ENCODE data around the gene FAM124B.

FAM124B gene

GRCh38 chr2:224412141-224413015 is 10.5 kb upstream of the FAM124B start:
- DNase-seq (ENCODE audit: insufficient read length): no peak
- TF ChIP-seq POLR2A (IDR thresholded peaks at IDR 0.05; ENCODE audit: low read depth, low read length) (no peak), POLR2AphosphoS5 (IDR thresholded peaks at IDR 0.05; ENCODE audit: low read depth, low read length) (no peak), TAF1 (IDR thresholded peaks at IDR 0.05; ENCODE audit: borderline replicate concordance, low read depth, low read length) (no peak)
- FAIRE-seq: no peak

GRCh38 chr2:224410946-224411561 is 9.1 kb upstream of the FAM124B start:
- FAIRE-seq: no peak
- TF ChIP-seq POLR2AphosphoS5 (IDR thresholded peaks at IDR 0.05; ENCODE audit: low read depth, low read length) (no peak), TAF1 (IDR thresholded peaks at IDR 0.05; ENCODE audit: borderline replicate concordance, low read depth, low read length) (no peak), POLR2A (IDR thresholded peaks at IDR 0.05; ENCODE audit: low read depth, low read length) (no peak)
- DNase-seq (ENCODE audit: insufficient read length): no peak

- no peak for TF ChIP-seq POLR2AphosphoS5 (IDR thresholded peaks at IDR 0.05; ENCODE audit: low read depth, low read length)
- no peak for TF ChIP-seq TAF1 (IDR thresholded peaks at IDR 0.05; ENCODE audit: borderline replicate concordance, low read depth, low read length)
- no peak for TF ChIP-seq POLR2A (IDR thresholded peaks at IDR 0.05; ENCODE audit: low read depth, low read length)
- DNase-seq (ENCODE audit: insufficient read length) (no peak), FAIRE-seq (no peak)
Observed at GRCh38 chr2:224408676-224409075, 6.8 kb upstream of the FAM124B start.

GRCh38 chr2:224407241-224407701 is 5.4 kb upstream of the FAM124B start:
- TF ChIP-seq POLR2AphosphoS5 (IDR thresholded peaks at IDR 0.05; ENCODE audit: low read depth, low read length): no peak
- no peak for TF ChIP-seq TAF1 (IDR thresholded peaks at IDR 0.05; ENCODE audit: borderline replicate concordance, low read depth, low read length)
- TF ChIP-seq POLR2A (IDR thresholded peaks at IDR 0.05; ENCODE audit: low read depth, low read length): no peak
- no peak for FAIRE-seq
- no peak for DNase-seq (ENCODE audit: insufficient read length)

- FAIRE-seq (no peak), DNase-seq (ENCODE audit: insufficient read length) (no peak)
- TF ChIP-seq POLR2AphosphoS5 (IDR thresholded peaks at IDR 0.05; ENCODE audit: low read depth, low read length) (no peak), POLR2A (IDR thresholded peaks at IDR 0.05; ENCODE audit: low read depth, low read length) (no peak), TAF1 (IDR thresholded peaks at IDR 0.05; ENCODE audit: borderline replicate concordance, low read depth, low read length) (no peak)
Observed at GRCh38 chr2:224405841-224406370, 4.0 kb upstream of the FAM124B start.

GRCh38 chr2:224405412-224405811 is 3.5 kb upstream of the FAM124B start:
- FAIRE-seq: peak; percentile 84
- TF ChIP-seq TAF1 (IDR thresholded peaks at IDR 0.05; ENCODE audit: borderline replicate concordance, low read depth, low read length): no peak
- TF ChIP-seq POLR2A (IDR thresholded peaks at IDR 0.05; ENCODE audit: low read depth, low read length): no peak
- no peak for TF ChIP-seq POLR2AphosphoS5 (IDR thresholded peaks at IDR 0.05; ENCODE audit: low read depth, low read length)
- DNase-seq (ENCODE audit: insufficient read length): no peak

GRCh38 chr2:224404796-224405195 is 2.9 kb upstream of the FAM124B start:
- DNase-seq (ENCODE audit: insufficient read length): no peak
- TF ChIP-seq TAF1 (IDR thresholded peaks at IDR 0.05; ENCODE audit: borderline replicate concordance, low read depth, low read length) (no peak), POLR2AphosphoS5 (IDR thresholded peaks at IDR 0.05; ENCODE audit: low read depth, low read length) (no peak), POLR2A (IDR thresholded peaks at IDR 0.05; ENCODE audit: low read depth, low read length) (no peak)
- FAIRE-seq: no peak

- FAIRE-seq (no peak), DNase-seq (ENCODE audit: insufficient read length) (no peak)
- no peak for TF ChIP-seq POLR2AphosphoS5 (IDR thresholded peaks at IDR 0.05; ENCODE audit: low read depth, low read length)
- TF ChIP-seq TAF1 (IDR thresholded peaks at IDR 0.05; ENCODE audit: borderline replicate concordance, low read depth, low read length): no peak
- TF ChIP-seq POLR2A (IDR thresholded peaks at IDR 0.05; ENCODE audit: low read depth, low read length): no peak
Observed at GRCh38 chr2:224403657-224404056, 1.8 kb upstream of the FAM124B start.

GRCh38 chr2:224400886-224401632 is 848 bp downstream of the FAM124B start:
- DNase-seq (ENCODE audit: insufficient read length): no peak
- TF ChIP-seq POLR2A (IDR thresholded peaks at IDR 0.05; ENCODE audit: low read depth, low read length) (no peak), POLR2AphosphoS5 (IDR thresholded peaks at IDR 0.05; ENCODE audit: low read depth, low read length) (no peak), TAF1 (IDR thresholded peaks at IDR 0.05; ENCODE audit: borderline replicate concordance, low read depth, low read length) (no peak)
- FAIRE-seq: no peak

- FAIRE-seq: no peak
- TF ChIP-seq TAF1 (IDR thresholded peaks at IDR 0.05; ENCODE audit: borderline replicate concordance, low read depth, low read length): no peak
- no peak for TF ChIP-seq POLR2AphosphoS5 (IDR thresholded peaks at IDR 0.05; ENCODE audit: low read depth, low read length)
- TF ChIP-seq POLR2A (IDR thresholded peaks at IDR 0.05; ENCODE audit: low read depth, low read length): no peak
- no peak for DNase-seq (ENCODE audit: insufficient read length)
Observed at GRCh38 chr2:224400174-224400810, 1.6 kb downstream of the FAM124B start.
